HepG2 (cell line): ENCODE measurements around the gene UNCX. TPM values are rescaled to one million over a fixed set of nuclear protein-coding genes. Genes with fewer than 3 reads are reported as not detected.

Source experiments
- ATAC-seq: fragments of 200-7000 bp; cut with Tn5 transposase; 3 replicates; pipeline ENCODE4 v1.9.1; 2020; ENCODE audit warnings: mild to moderate bottlenecking, moderate library complexity
- BruUV-seq: library from RNA; stranded (reverse); fragments of 400-500 nt; replicated peaks from 2 replicates; lab custom pipeline; 2021; lab: Mats Ljungman, UMichigan
- CTCF ChIA-PET: fragments of 300-600 bp; formaldehyde crosslinking; extraction: SDS; loops from one replicate; lab custom pipeline; 2021; ENCODE audit warnings: low total read pairs, inconsistent platforms, low intra/inter-chr PET ratio; lab: Yijun Ruan, JAX
- POLR2A ChIA-PET: fragments of 350-600 bp; sonication (Branson Sonifier 250); formaldehyde crosslinking; loops from one replicate; lab custom pipeline; 2020; ENCODE audit warnings: antibody characterized with exemption, inconsistent platforms; lab: Yijun Ruan, JAX
- DNase-seq: peaks from one replicate; pipeline ENCODE4 v3.0.0-alpha.2; 2015; ENCODE audit warnings: low spot score
- FAIRE-seq: peaks from 3 replicates; lab custom pipeline; 2011; peaks lifted over from hg19 to GRCh38; lab: Jason Lieb, UNC
- H2AFZ ChIP-seq: one replicate; pipeline ENCODE4 v1.6.1; 2011; ENCODE audit warnings: low read length, inconsistent platforms
- H3K27ac ChIP-seq: fragments of 300-600 bp; 3 replicates; pipeline ENCODE4 v1.8.0; 2011; ENCODE audit warnings: mixed run types, mild to moderate bottlenecking, mixed read lengths, low read length, inconsistent platforms; ENCODE audit not compliant: insufficient read depth; ENCODE audit errors: extremely low read length
- H3K27me3 ChIP-seq, 2 experiments: fragments of 200-600 bp in 1 of 2; 2 replicates in 1 of 2; 3 replicates in 1 of 2; pipeline versions ENCODE4 v1.6.0 to v1.8.0; 2011; ENCODE audit warnings: low read length in 2 of 2, mild to moderate bottlenecking in 2 of 2, moderate library complexity in 2 of 2, inconsistent platforms in 1 of 2; ENCODE audit not compliant: insufficient read depth in 2 of 2, control insufficient read depth in 1 of 2
- H3K36me3 ChIP-seq, 2 experiments: fragments of 200-600 bp in 1 of 2; replicated peaks in 1 of 2; 2 replicates in 1 of 2; 3 replicates in 1 of 2; pipeline versions ENCODE4 v1.5.1 to v1.8.0; 2011; ENCODE audit warnings: low read length in 2 of 2, inconsistent platforms in 1 of 2; ENCODE audit not compliant: insufficient read depth in 2 of 2, control insufficient read depth in 1 of 2
- H3K4me1 ChIP-seq: 2 replicates; pipeline ENCODE4 v1.5.1; 2012; ENCODE audit warnings: low read length, inconsistent platforms; ENCODE audit not compliant: insufficient read depth
- H3K4me2 ChIP-seq: 2 replicates; pipeline ENCODE4 v1.6.0; 2011; ENCODE audit warnings: low read depth, low read length, inconsistent platforms
- H3K4me3 ChIP-seq, 3 experiments: fragments of 200-600 bp in 1 of 3; sonication (generic), shearing (Covaris generic) in 1 of 3; replicated peaks in 1 of 3; 2 replicates each; pipeline ENCODE4 v1.5.1; 2011 to 2016; ENCODE audit warnings: low read length in 3 of 3, inconsistent platforms in 2 of 3, low read depth in 2 of 3, mild to moderate bottlenecking in 2 of 3, control low read depth in 1 of 3, mixed read lengths in 1 of 3; ENCODE audit not compliant: insufficient read depth in 1 of 3
- H3K79me2 ChIP-seq: one replicate; pipeline ENCODE4 v1.6.1; 2011; ENCODE audit warnings: low read length, inconsistent platforms; ENCODE audit not compliant: insufficient read depth
- H3K9ac ChIP-seq: 2 replicates; pipeline ENCODE4 v1.6.0; 2011; ENCODE audit warnings: mild to moderate bottlenecking, low read depth, low read length, inconsistent platforms; ENCODE audit not compliant: insufficient read depth
- H3K9me3 ChIP-seq: 2 replicates; pipeline ENCODE4 v1.5.1; 2012; ENCODE audit warnings: mild to moderate bottlenecking, low read length
- H4K20me1 ChIP-seq: 2 replicates; pipeline ENCODE4 v1.6.0; 2011; ENCODE audit warnings: inconsistent platforms, mild to moderate bottlenecking, low read length, moderate library complexity; ENCODE audit not compliant: insufficient read depth
- MAFF ChIP-seq: IDR thresholded peaks from 2 replicates; pipeline ENCODE4 v1.6.1; 2011; ENCODE audit warnings: low read depth, low read length, improper control_type of control experiment
- MEIS1 ChIP-seq: sonication (generic); formaldehyde crosslinking; IDR thresholded peaks from 2 replicates; pipeline ENCODE4 v1.9.0; 2021; ENCODE audit warnings: mild to moderate bottlenecking, missing genetic modification reagents, moderate library complexity, borderline replicate concordance
- RBM22 ChIP-seq: fragments of 200-400 bp; formaldehyde crosslinking; optimal IDR thresholded peaks from 2 replicates; pipeline ENCODE3; 2017; ENCODE audit warnings: mild to moderate bottlenecking, low read length, moderate library complexity
- SSRP1 ChIP-seq: IDR thresholded peaks from 2 replicates; pipeline ENCODE4 v1.6.1; 2016; ENCODE audit warnings: control low read depth
- SUZ12 ChIP-seq: fragments of 150-350 bp; IDR thresholded peaks from 2 replicates; pipeline ENCODE4 v1.6.1; 2014; ENCODE audit warnings: low read depth, low read length
- UBTF ChIP-seq: sonication (generic); formaldehyde crosslinking; IDR thresholded peaks from 2 replicates; pipeline ENCODE4 v1.4.0; 2020; ENCODE audit warnings: mild to moderate bottlenecking, missing genetic modification reagents
- ZNF326 ChIP-seq: sonication (generic); formaldehyde crosslinking; IDR thresholded peaks from 2 replicates; pipeline ENCODE4 v1.4.0; 2020; ENCODE audit warnings: missing genetic modification reagents, borderline replicate concordance
- ZNF331 ChIP-seq: sonication (generic); formaldehyde crosslinking; IDR thresholded peaks from 2 replicates; pipeline ENCODE4 v1.4.0; 2020; ENCODE audit warnings: missing genetic modification reagents
- ZNF337 ChIP-seq: sonication (generic); formaldehyde crosslinking; IDR thresholded peaks from 2 replicates; pipeline ENCODE4 v1.5.1; 2020; ENCODE audit warnings: missing genetic modification reagents, low read depth, mild to moderate bottlenecking, borderline replicate concordance
- ZNF740 ChIP-seq: sonication (generic); formaldehyde crosslinking; IDR thresholded peaks from 2 replicates; pipeline ENCODE4 v1.4.0; 2020; ENCODE audit warnings: missing genetic modification reagents
- ZSCAN5A ChIP-seq: sonication (generic); formaldehyde crosslinking; IDR thresholded peaks from 2 replicates; pipeline ENCODE4 v1.8.0; 2022; ENCODE audit warnings: mild to moderate bottlenecking, missing genetic modification reagents, borderline replicate concordance
- WGBS: methylation state at CpG from one replicate; pipeline ENCODE4 v1.1.6; 2017; ENCODE audit warnings: low lambda C conversion rate; 5-methylcytosine and 5-hydroxymethylcytosine counted together
- in situ Hi-C: cut with HindIII; loops from 2 replicates; pipeline ENCODE4 v1.10.0; 2017; ENCODE audit warnings: low pct_unique_long_range_greater_than_20kb; ENCODE audit not compliant: extremely low pct_ligation_motif_present
- intact Hi-C: fragments of 100-400 bp; cut with micrococcal nuclease; formaldehyde crosslinking; loops from one replicate; pipeline ENCODE4 v1.10.0; 2022; ENCODE audit not compliant: unreplicated experiment
- polyA plus RNA-seq, 8 experiments: library from polyadenylated mRNA; depleted of rRNA in 3 of 8; stranded (reverse) in 7 of 8; unstranded in 1 of 8; fragments of >200 nt; fragmentation: Illumina TruSeq in 4 of 8; extraction: Trizol in 4 of 8; gene quantifications; 2 replicates each; pipeline versions ENCODE4 v1.2.1 to v1.2.3, GENCODE V29; 2011 to 2016; ENCODE audit warnings: low read depth in 4 of 8, missing spikeins in 1 of 8, mixed read lengths in 1 of 8; ENCODE audit not compliant: insufficient read depth in 1 of 8
- total RNA-seq, 5 experiments: library from RNA; depleted of rRNA; stranded (reverse); fragments of >200 nt; fragmentation: Illumina TruSeq; extraction: Trizol; gene quantifications; 2 replicates each; pipeline ENCODE4 v1.2.3, GENCODE V29; 2016; ENCODE audit warnings: low read depth in 1 of 5

The UNCX gene
- total and polyA plus RNA-seq, 2 of the 13 experiments (the other 11 are each of a cell fraction or from before 2014, with no cell fraction given): not detected

GRCh38 chr7:1267016-1267900 is 34.6 kb downstream of the UNCX start:
- ChIA-PET POLR2A (no interaction called here), CTCF (no interaction called here)
- TF ChIP-seq MEIS1 (CRISPR knock-in tag): no peak
- no peak for TF ChIP-seq ZNF740 (CRISPR knock-in tag)
- no peak for TF ChIP-seq ZNF337 (CRISPR knock-in tag)
- TF ChIP-seq SUZ12: no peak
- TF ChIP-seq ZNF326 (CRISPR knock-in tag): no peak
- TF ChIP-seq SSRP1 (CRISPR knock-in tag): no peak
- no peak for TF ChIP-seq RBM22
- TF ChIP-seq UBTF (CRISPR knock-in tag): no peak
- TF ChIP-seq MAFF: no peak
- TF ChIP-seq ZSCAN5A: no peak
- TF ChIP-seq ZNF331: no peak
- ATAC-seq: no peak
- FAIRE-seq: no peak
- H3K36me3 ChIP-seq: no peaks in the 10 kb centered on the region
- H3K4me1 ChIP-seq: no peaks in the 10 kb centered on the region
- no peak overlapping the region for H3K9ac ChIP-seq
- H3K27ac ChIP-seq: no peak overlapping the region
- BruUV-seq: no TSS peak
- no peak overlapping the region for H3K4me2 ChIP-seq
- no peak for DNase-seq
- H4K20me1 ChIP-seq: no peaks in the 10 kb centered on the region
- no peak overlapping the region for H3K4me3 ChIP-seq
- in situ Hi-C loops (no loop called here), intact Hi-C loops (no loop called here)
- 11% methylated on average over 24 of the region's 31 CpGs for WGBS
- H3K9me3 ChIP-seq: no peaks in the 10 kb centered on the region; the same call in 1 of the 2 replicates
- H3K27me3 ChIP-seq: peaks cover 16 to 81% of the 10 kb centered on the region in 2 experiments; a peak in 4 of 5 replicates
- H3K79me2 ChIP-seq: no peaks in the 10 kb centered on the region
- no peak overlapping the region for H2AFZ ChIP-seq
